CD1c-positive myeloid dendritic cell (primary cell): Measurements from ENCODE around the gene INTS1.
"Not testable (repeated sequence)": the region's sequence is repeated elsewhere in the genome, so short reads cannot be mapped to it uniquely, and the experiment has no call there.

Experiments
- DNase-seq: peaks from one replicate; pipeline ENCODE4 v3.0.0-alpha.2; 2016; ENCODE audit errors: extremely low spot score

INTS1 gene

GRCh38 chr7:1460821-1461645, 43.2 kb downstream of the INTS1 start:
- peak; percentile 94 for DNase-seq

GRCh38 chr7:1459920-1460820, 44.0 kb downstream of the INTS1 start:
- DNase-seq, result peak; percentile 47

- DNase-seq, result peak; percentile 99
Measured at GRCh38 chr7:1459512-1459892, 44.7 kb downstream of the INTS1 start.

- peak; percentile 76 for DNase-seq
Measured at GRCh38 chr7:1458683-1459511, 45.3 kb downstream of the INTS1 start, which contains the start of gene MICALL2. MICALL2 (minus strand) TSS chr7:1459470; CDS start chr7:1459326, 144 bp downstream.

- peak; percentile 34 for DNase-seq
Measured at GRCh38 chr7:1457949-1458682, 46.1 kb downstream of the INTS1 start.

- DNase-seq, result peak; percentile 12
Measured at GRCh38 chr7:1457059-1457948, 46.9 kb downstream of the INTS1 start.

GRCh38 chr7:1455955-1456354, 48.2 kb downstream of the INTS1 start:
- DNase-seq, result no peak

- no peak for DNase-seq
Measured at GRCh38 chr7:1455241-1455939, 48.8 kb downstream of the INTS1 start.

GRCh38 chr7:1454542-1454941, 49.6 kb downstream of the INTS1 start:
- DNase-seq, result no peak

- no peak for DNase-seq
Measured at GRCh38 chr7:1452205-1452604, 52.0 kb downstream of the INTS1 start.

- DNase-seq, result no peak
Measured at GRCh38 chr7:1450987-1451386, 53.2 kb downstream of the INTS1 start.

- DNase-seq, result no peak
Measured at GRCh38 chr7:1450431-1450830, 53.8 kb downstream of the INTS1 start.

- DNase-seq, result no peak
Measured at GRCh38 chr7:1449951-1450350, 54.2 kb downstream of the INTS1 start.

- DNase-seq, result no peak
Measured at GRCh38 chr7:1449501-1449900, 54.7 kb downstream of the INTS1 start.

- no peak for DNase-seq
Measured at GRCh38 chr7:1448958-1449357, 55.2 kb downstream of the INTS1 start.

- DNase-seq, result no peak
Measured at GRCh38 chr7:1447551-1448244, 56.5 kb downstream of the INTS1 start.

- no peak for DNase-seq
Measured at GRCh38 chr7:1447112-1447511, 57.1 kb downstream of the INTS1 start.

GRCh38 chr7:1446620-1447032, 57.6 kb downstream of the INTS1 start:
- no peak for DNase-seq

GRCh38 chr7:1446026-1446425, 58.2 kb downstream of the INTS1 start:
- DNase-seq, result not testable (repeated sequence)
